Ishikawa (cell line): Measurements from ENCODE around the gene CEP164.

Experiments used
- CEBPB ChIP-seq: IDR thresholded peaks from 2 replicates; pipeline ENCODE4 v1.6.1; 2012
- CREB1 ChIP-seq: IDR thresholded peaks from 2 replicates; pipeline ENCODE4 v1.6.1; 2012; ENCODE audit warnings: low read depth
- EGR1 ChIP-seq: IDR thresholded peaks from 2 replicates; pipeline ENCODE4 v1.6.1; 2012
- EP300 ChIP-seq: IDR thresholded peaks from 2 replicates; pipeline ENCODE4 v1.6.1; 2012; ENCODE audit warnings: borderline replicate concordance
- FOXM1 ChIP-seq: IDR thresholded peaks from 2 replicates; pipeline ENCODE4 v1.6.1; 2012; ENCODE audit warnings: low read depth, borderline replicate concordance
- MAX ChIP-seq: IDR thresholded peaks from 2 replicates; pipeline ENCODE4 v1.6.1; 2012
- NFIC ChIP-seq: IDR thresholded peaks from 2 replicates; pipeline ENCODE4 v1.6.1; 2012
- RAD21 ChIP-seq: IDR thresholded peaks from 2 replicates; pipeline ENCODE4 v1.6.1; 2012; ENCODE audit warnings: low read depth
- REST ChIP-seq: IDR thresholded peaks from 2 replicates; pipeline ENCODE4 v1.6.1; 2012; ENCODE audit warnings: low read depth, mild to moderate bottlenecking
- TAF1 ChIP-seq: IDR thresholded peaks from 2 replicates; pipeline ENCODE4 v1.6.1; 2012; ENCODE audit warnings: low read depth, mild to moderate bottlenecking
- TCF12 ChIP-seq: IDR thresholded peaks from 2 replicates; pipeline ENCODE4 v1.6.1; 2012; ENCODE audit warnings: low read depth
- TEAD4 ChIP-seq: IDR thresholded peaks from 2 replicates; pipeline ENCODE4 v1.6.1; 2012
- YY1 ChIP-seq: IDR thresholded peaks from 2 replicates; pipeline ENCODE4 v1.6.1; 2012; ENCODE audit warnings: low read depth
- ZBTB7A ChIP-seq: IDR thresholded peaks from 2 replicates; pipeline ENCODE4 v1.6.1; 2012; ENCODE audit warnings: low read depth
- TF ChIP-seq, protein P1 (sequence below): IDR thresholded peaks from 2 replicates; pipeline ENCODE4 v1.6.1; 2012

The CEP164 gene

GRCh38 chr11:117376517-117376916 is 48.9 kb downstream of the CEP164 start:
- TF ChIP-seq CEBPB (no peak), TCF12 (no peak), FOXM1 (no peak), CREB1 (no peak), TEAD4 (no peak), REST (no peak), EP300 (no peak), NFIC (no peak), MAX (no peak), YY1 (no peak), TAF1 (no peak), EGR1 (no peak)
- TF ChIP-seq, protein P1, sequence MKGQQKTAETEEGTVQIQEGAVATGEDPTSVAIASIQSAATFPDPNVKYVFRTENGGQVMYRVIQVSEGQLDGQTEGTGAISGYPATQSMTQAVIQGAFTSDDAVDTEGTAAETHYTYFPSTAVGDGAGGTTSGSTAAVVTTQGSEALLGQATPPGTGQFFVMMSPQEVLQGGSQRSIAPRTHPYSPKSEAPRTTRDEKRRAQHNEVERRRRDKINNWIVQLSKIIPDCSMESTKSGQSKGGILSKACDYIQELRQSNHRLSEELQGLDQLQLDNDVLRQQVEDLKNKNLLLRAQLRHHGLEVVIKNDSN, result no peak

GRCh38 chr11:117378976-117379865 is 51.6 kb downstream of the CEP164 start:
- TF ChIP-seq RAD21 (no peak), CEBPB (no peak), YY1 (no peak), TCF12 (no peak), EGR1 (no peak), TAF1 (no peak), CREB1 (no peak), MAX (no peak), NFIC (no peak), REST (no peak), EP300 (no peak), ZBTB7A (no peak), TEAD4 (no peak), FOXM1 (no peak)
- TF ChIP-seq, protein P1, result no peak

- TF ChIP-seq YY1 (no peak), EGR1 (no peak), MAX (no peak), ZBTB7A (no peak), CEBPB (no peak), TEAD4 (no peak), NFIC (no peak), FOXM1 (no peak), CREB1 (no peak), REST (no peak), RAD21 (no peak), TCF12 (no peak), EP300 (no peak), TAF1 (no peak)
- TF ChIP-seq, protein P1, result no peak
Observed at GRCh38 chr11:117380676-117381075, 53.0 kb downstream of the CEP164 start.
